ENCODE measurements around the gene ANGPTL8.

ANGPTL8 gene

DNA sequence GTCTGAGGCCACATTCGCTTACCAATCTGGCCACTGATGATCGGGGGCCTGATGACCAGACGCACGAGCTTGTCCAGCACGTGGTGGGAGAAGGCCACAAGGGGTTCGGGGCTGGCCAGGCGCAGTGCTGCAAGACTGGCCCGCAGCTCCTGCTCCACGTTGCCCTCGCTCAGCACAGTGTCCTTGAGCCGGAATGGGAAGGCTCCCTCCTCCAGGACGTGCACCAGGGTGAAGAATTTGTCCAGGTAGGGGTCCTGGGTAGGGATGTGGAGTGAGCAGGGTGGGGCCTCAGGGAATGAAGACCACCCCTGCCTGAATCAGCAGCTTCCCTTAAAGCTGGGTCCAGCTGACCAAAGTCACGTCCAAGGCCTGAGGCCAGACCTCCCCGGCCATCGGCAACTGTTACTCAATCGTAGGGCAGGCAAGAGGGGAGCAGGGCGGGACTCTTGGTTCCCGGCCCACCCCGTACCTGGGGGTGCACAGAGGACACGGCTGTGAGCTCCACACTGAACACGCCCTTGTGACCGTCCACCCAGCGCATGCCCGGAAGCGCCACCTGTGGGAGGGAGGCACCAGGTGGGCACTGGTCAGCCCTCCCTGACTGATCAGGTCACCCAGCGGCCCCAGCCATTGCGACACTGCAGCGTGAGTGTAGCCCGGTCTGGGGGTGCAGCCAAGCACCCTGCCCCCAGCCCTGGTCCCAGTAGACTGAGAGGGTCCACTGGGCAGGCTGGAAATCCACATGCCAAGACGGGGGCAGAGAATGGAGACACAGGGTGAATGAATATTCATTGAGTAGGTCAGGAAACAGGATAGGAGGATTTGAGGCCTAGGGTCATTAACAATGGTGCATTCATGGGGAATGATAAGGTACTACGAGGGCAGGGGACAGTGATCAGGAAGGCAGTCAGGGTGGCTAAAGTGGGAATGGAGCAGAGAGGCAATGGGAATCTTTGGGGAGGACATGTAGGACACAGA is 2.8 kb upstream of the ANGPTL8 start:
- no peak for DNase-seq (ENCODE audit: low spot score)

DNA sequence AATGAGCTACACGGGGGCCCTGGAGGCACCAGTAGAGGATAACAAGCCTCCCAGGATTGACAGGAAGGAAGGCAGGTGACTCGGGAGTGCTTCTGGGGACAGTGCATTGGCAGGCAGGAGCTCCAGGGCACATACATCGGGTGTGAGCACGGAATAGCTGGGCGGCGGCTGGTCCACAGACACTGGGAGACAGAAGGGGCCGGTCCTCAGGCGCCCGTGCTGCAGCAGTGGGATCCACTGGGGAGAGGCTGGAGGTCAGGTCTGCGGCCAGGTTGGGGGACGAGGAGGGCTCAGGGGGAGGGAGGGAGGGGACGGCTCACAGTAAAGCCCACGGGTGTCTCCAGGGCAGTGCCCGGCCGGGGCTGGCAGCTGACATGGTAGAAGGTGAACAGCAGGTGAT is 2.1 kb upstream of the ANGPTL8 start:
- no peak for DNase-seq (ENCODE audit: low spot score)

DNA sequence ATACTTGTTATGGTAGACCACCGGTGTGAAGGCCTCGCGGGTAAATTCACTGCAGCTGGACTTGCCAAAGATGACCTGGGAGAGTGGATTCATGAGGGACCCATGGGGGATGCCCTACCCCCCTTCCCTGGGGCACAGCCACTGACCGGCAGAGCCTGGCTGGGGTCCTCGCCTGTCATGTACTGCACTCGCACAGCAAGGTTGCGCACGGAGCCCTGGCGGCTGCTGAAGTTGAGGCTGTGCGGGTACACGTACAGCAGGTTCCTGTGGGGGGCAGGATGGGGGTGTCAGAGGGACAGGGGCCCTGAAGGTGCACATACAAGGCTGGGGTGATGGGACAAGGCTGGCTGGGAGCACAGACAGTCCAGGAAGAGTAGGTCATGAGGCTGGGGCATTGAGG is 1.4 kb upstream of the ANGPTL8 start:
- DNase-seq (ENCODE audit: low spot score), result no peak

DNA sequence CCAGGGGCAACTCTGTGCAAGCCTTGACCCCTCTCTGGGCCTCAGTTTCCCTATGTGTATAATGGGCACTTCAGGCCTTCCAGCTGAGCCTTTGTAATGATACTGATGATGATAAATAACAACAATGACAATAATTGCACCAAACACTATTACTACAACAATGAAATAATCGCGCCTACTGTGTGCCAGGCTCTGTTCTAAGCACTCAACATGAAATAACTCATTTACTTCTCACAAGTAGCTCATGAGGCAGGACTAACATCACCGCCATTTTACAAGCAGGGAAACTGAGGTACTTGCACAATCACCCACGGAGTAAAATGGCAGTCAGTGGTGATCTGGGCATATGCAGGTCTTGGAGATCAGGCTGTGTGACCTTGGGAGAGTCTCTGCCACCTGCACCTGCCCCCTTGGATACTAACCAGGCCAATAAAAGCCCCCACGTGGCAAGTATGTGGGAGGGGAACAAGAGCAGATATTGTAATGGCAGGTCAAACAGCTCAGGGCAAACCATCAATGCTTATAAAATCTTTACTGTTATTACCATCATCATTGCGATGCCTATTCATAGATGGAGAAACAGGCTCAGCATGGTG is 540 bp upstream of the ANGPTL8 start:
- DNase-seq (ENCODE audit: low spot score), result no peak

DNA sequence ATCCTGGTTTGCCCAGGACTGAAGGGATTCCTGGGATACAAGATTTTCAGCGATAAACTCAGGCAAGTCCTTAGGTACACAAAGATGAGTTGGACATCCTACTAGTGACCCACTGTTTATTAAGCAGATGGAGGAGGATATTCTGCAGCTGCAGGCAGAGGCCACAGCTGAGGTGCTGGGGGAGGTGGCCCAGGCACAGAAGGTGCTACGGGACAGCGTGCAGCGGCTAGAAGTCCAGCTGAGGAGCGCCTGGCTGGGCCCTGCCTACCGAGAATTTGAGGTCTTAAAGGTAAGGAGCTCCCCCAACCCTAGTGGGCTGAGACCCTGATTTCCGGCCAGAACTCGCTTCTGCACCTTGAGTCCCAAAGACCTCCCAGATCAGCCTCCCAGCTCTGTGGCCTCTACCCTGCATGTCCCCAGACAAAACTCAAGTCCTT is 607 bp downstream of the ANGPTL8 start:
- DNase-seq (ENCODE audit: low spot score), result no peak

- no peak for DNase-seq (ENCODE audit: low spot score)
Measured at GRCh38 chr19:11242025-11242424, 2.6 kb downstream of the ANGPTL8 start.

DNA sequence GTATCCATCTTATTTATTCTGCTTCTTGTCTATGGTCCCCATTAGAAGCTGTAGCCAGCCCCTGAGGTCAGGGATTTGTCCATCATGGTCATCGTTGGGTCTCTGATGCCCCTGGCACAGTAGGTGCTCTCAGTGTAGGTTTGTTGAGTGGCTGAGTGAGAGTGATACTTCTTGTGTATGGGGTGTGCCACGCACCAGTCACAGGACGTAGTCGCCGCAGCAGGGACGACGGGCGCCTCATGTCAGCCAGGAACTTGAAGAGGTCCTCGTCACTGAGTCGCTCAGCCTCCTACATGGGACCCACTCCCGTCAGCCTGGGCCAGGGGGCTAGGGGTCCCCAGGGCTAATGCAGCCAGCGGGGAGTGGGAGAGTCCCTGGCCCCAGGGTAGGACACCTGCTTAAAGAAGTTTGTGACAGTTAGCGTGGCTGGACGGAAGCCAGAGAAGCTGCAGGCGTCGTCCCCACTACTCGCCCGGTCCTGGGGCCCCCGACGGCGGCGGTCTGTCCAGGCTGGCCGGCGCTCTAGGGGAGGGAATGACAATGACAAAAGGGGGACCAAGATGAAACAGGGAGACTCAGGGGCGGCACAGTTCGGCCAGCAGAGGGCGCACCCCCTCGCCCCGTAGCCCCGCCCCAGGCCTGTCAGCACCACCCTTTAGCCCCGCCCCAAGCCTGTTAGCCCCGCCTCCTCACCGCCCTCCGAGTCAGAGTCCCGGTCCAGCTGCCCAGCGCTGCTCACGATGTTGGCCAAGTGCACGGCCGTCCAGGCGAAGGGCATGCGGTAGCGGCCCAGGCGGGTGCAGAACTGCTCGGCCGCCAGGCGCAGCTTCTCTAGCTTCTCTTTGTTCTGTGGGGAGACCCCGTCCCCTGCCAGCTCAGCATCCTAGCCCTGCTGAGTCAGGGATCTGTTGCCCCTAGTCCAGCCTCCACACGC is 3.7 kb downstream of the ANGPTL8 start:
- peak; percentile 93 for DNase-seq (ENCODE audit: low spot score)

GRCh38 chr19:11243798-11244169 is 4.4 kb downstream of the ANGPTL8 start:
- no peak for DNase-seq (ENCODE audit: low spot score)

DNA sequence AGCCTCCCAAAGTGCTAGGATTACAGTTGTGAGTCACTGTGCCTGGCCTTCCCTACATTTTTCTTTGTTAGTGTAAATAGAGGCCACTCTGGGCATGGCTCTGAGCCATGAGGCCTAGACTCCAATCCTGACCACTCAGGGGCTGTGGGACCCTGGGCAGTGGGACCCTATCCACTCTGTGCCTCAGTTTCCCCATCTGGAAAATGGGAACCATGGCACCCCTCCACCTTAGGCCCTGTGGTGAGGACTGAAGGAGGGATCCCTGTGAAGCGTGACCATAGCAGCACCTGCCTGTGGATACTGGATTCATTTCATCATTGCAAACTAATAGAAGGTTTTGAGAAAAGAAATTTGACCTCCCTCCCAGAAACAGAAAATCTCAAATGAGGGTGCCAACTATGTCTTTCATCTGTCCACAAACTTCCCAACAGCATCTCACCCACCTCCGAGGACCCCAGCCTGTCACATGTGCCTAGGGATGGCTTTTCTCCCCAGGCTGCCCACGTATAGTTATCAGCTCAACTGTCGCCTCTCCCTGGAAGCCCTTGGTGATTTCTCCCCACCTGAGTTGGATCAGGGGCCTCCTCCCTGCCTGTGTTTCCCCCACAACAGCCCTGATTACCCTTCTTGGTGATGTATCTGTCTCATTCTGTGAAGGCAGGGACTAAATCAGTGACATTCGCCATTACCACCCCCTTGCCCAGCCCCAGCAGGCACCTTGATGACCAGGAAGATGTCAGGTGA is 5.6 kb downstream of the ANGPTL8 start:
- no peak for DNase-seq (ENCODE audit: low spot score)

GRCh38 chr19:11246941-11247340 is 7.5 kb downstream of the ANGPTL8 start:
- no peak for DNase-seq (ENCODE audit: low spot score)

GRCh38 chr19:11247391-11247790 is 8.0 kb downstream of the ANGPTL8 start:
- peak; percentile 37 for DNase-seq (ENCODE audit: low spot score)

- DNase-seq (ENCODE audit: low spot score), result no peak
Measured at GRCh38 chr19:11247934-11248333, 8.5 kb downstream of the ANGPTL8 start.

- DNase-seq (ENCODE audit: low spot score), result no peak
Measured at GRCh38 chr19:11248852-11249251, 9.4 kb downstream of the ANGPTL8 start.

DNA sequence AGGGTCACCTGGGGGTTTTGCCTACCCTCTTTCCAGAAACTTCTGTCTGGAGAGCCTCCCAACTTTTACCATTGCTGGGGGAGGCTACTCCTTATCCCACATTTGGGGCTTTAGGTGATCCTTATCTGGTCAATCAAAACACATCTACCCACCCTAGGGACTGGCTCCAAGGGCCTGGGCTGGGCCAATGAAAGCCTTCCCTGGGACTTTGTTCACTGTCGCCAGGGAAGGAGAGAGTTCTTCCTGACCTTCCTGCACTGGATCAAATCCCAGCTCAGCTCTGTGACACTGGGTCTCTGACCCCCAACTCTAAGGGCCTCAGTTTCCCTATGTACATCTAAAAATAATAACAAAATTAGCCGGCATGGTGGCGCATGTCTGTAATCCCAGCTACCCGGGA is 11.8 kb downstream of the ANGPTL8 start:
- DNase-seq (ENCODE audit: low spot score), result no peak

DNA sequence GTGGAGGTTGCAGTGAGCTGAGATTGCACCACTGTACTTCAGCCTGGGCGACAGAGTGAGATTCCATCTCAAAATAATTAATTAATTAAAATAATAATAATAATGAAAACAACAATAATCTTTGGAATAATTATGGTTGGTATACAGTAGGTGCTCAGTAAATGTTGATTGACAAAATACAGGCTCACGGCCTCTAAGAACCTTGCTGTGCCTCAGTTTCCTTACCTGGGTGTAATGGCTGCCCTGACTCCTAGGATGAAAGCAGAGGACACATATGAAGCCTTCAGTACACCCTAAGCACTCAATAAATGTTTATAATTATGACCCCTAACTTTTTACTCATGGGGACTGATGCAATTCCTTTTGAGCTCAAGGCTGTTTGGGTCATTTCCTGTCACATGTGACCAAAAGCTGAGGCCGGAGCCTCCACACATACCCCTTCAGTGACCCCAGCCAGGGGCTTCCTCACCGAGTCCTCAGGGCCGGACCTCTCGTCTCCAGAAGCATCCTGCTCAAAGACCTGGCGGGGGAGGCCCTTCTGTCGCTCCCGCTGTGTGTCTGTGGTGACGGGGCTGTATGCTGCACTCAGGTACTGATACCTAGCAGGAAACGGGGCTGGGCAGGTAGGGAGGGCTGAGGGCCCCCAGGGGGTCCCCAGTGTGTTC is 12.4 kb downstream of the ANGPTL8 start:
- no peak for DNase-seq (ENCODE audit: low spot score)

GRCh38 chr19:11252665-11253355 is 13.4 kb downstream of the ANGPTL8 start:
- no peak for DNase-seq (ENCODE audit: low spot score)

DNA sequence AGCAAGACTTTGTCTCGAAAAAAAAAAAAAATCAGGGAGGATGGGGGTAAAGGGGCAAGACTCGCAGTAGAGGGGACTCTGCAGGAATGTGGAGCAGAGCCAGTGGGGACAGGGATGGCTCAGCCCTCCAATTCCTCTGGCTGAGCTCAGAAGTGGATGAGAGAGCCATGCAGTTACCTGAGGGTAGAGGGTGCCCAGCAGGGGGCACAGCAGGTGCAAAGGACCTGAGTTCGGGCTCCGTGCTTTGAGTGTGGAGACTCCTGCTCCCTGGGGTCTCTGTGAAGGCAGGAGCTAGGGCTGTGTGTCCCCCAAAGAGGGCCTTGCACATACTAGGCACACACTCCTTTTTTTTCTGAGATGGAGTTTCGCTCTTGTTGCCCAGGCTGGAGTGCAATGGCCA is 15.2 kb downstream of the ANGPTL8 start:
- DNase-seq (ENCODE audit: low spot score), result no peak

GRCh38 chr19:11256189-11256588 is 16.8 kb downstream of the ANGPTL8 start:
- DNase-seq (ENCODE audit: low spot score), result peak; percentile 40

GRCh38 chr19:11257846-11258380 is 18.5 kb downstream of the ANGPTL8 start:
- DNase-seq (ENCODE audit: low spot score), result no peak

DNA sequence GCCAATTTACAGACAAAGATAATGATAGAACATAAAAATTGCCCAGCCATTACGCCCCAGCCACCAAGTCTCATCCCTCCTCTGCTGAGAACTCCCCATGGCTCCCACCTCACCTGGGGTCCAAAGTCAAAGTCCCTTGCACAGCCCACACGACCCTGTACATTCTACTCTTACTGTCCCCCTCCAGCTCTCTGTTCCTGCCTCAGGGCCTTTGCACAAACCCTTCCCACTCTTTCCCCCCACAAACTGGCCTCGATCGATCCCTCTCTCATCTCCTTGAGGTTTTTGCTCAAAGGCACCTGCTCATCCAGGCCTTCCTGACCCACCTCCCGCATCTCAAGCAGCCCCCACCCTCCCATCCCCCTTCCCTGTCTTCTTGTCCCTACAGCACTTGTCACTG is 21.6 kb downstream of the ANGPTL8 start:
- no peak for DNase-seq (ENCODE audit: low spot score)

Data from GM03348 (cell line).